ENCODE results near the gene PIGM. TPM values are rescaled to one million over a fixed set of nuclear protein-coding genes. Genes with fewer than 3 reads are reported as not detected.

The PIGM gene
- total RNA-seq, 2 donors from 2014 or later, result 4.6 to 5.2 TPM

DNA sequence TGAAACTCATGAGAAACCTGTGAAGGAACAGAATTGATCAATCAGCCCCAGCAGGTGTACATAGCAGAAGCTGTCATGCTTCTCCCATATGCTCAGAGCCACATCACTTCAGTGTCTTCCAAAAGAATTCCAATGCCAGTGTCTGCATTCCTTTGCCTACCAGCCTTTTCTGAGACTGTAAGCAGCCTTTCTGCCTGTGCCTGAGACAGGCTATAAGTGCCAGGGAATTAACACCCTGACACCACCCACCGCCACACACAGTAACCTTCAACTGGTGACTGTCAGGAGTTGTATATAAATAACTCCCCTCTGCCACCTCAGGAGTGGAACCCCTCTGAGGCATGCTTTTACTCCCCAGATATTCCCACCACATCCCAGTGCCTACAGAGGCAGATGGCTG is 39.6 kb downstream of the PIGM start:
- H3K4me1 ChIP-seq (ENCODE audit: control insufficient read depth, insufficient read depth, low read length), result no peaks in the 10 kb centered on the region
- H3K27ac Mint-ChIP-seq, result no peak overlapping the region
- no peaks in the 10 kb centered on the region for H3K27me3 ChIP-seq (ENCODE audit: control insufficient read depth, insufficient read depth, low read length, poor library complexity, severe bottlenecking)
- H3K27ac ChIP-seq (ENCODE audit: low read depth, low read length), result no peak overlapping the region
- WGBS, 2 experiments (ENCODE audit: insufficient coverage in 1 of 2, insufficient read length in 1 of 2), result 80 to 88% methylated on average over 1 of the region's 1 CpG
- DNase-seq, result peak; percentile 61
- H3K9ac ChIP-seq (ENCODE audit: extremely low read depth, low read length, poor library complexity, severe bottlenecking), result no peak overlapping the region
- no peak overlapping the region for H3K4me3 Mint-ChIP-seq
- H3K4me1 Mint-ChIP-seq, result peaks cover 3% of the 10 kb centered on the region
- TF ChIP-seq, protein P1, sequence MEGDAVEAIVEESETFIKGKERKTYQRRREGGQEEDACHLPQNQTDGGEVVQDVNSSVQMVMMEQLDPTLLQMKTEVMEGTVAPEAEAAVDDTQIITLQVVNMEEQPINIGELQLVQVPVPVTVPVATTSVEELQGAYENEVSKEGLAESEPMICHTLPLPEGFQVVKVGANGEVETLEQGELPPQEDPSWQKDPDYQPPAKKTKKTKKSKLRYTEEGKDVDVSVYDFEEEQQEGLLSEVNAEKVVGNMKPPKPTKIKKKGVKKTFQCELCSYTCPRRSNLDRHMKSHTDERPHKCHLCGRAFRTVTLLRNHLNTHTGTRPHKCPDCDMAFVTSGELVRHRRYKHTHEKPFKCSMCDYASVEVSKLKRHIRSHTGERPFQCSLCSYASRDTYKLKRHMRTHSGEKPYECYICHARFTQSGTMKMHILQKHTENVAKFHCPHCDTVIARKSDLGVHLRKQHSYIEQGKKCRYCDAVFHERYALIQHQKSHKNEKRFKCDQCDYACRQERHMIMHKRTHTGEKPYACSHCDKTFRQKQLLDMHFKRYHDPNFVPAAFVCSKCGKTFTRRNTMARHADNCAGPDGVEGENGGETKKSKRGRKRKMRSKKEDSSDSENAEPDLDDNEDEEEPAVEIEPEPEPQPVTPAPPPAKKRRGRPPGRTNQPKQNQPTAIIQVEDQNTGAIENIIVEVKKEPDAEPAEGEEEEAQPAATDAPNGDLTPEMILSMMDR (conservative IDR thresholded peaks at IDR 0.05), result no peak
- H3K27me3 Mint-ChIP-seq (ENCODE audit: insufficient read depth), result peaks cover 4% of the 10 kb centered on the region
- no peaks in the 10 kb centered on the region for H3K9me3 Mint-ChIP-seq
- H3K36me3 ChIP-seq (ENCODE audit: control insufficient read depth, insufficient read depth, low read length), result no peaks in the 10 kb centered on the region
- no peak overlapping the region for H3K4me3 ChIP-seq (ENCODE audit: low read length)
- no peaks in the 10 kb centered on the region for H3K36me3 Mint-ChIP-seq (ENCODE audit: low read depth)
- no peaks in the 10 kb centered on the region for H3K9me3 ChIP-seq (ENCODE audit: control insufficient read depth, low read length)

DNA sequence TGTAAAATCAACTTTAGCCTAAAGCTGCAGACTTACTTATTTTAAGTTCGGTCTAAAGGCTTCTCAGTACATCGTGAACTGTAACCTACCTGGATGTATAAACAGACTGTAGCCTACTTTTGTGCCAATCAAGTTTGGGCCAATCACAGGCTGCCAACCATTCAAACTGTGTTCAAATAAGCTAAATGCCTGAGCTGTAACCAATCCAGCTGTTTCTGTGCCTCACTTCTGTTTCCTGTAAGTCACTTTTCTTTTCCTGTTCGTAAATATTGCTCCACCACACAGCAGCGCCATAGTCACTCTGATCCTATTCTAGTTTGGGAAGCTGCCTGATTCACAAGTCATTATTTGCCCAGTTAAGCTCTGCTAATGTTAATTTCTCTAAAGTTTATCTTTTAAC is 40.3 kb downstream of the PIGM start:
- Mint-ChIP-seq H3K27ac (no peak overlapping the region), H3K4me3 (no peak overlapping the region), H3K27me3 (ENCODE audit: insufficient read depth) (peaks cover 2% of the 10 kb centered on the region), H3K4me1 (peaks cover 5% of the 10 kb centered on the region), H3K36me3 (ENCODE audit: low read depth) (no peaks in the 10 kb centered on the region), H3K9me3 (no peaks in the 10 kb centered on the region)
- peak; percentile 34 for DNase-seq
- Histone ChIP-seq H3K4me1 (ENCODE audit: control insufficient read depth, insufficient read depth, low read length) (no peaks in the 10 kb centered on the region), H3K27me3 (ENCODE audit: control insufficient read depth, insufficient read depth, low read length, poor library complexity, severe bottlenecking) (no peaks in the 10 kb centered on the region), H3K36me3 (ENCODE audit: control insufficient read depth, insufficient read depth, low read length) (no peaks in the 10 kb centered on the region), H3K4me3 (ENCODE audit: low read length) (no peak overlapping the region), H3K9ac (ENCODE audit: extremely low read depth, low read length, poor library complexity, severe bottlenecking) (no peak overlapping the region), H3K9me3 (ENCODE audit: control insufficient read depth, low read length) (no peaks in the 10 kb centered on the region), H3K27ac (ENCODE audit: low read depth, low read length) (no peak overlapping the region)
- 89 to 92% methylated on average over 4 of the region's 4 CpGs for WGBS, 2 experiments (ENCODE audit: insufficient coverage in 1 of 2, insufficient read length in 1 of 2)
- TF ChIP-seq, protein P1 (conservative IDR thresholded peaks at IDR 0.05), result no peak

GRCh38 chr1:159990005-159990404 is 41.8 kb downstream of the PIGM start:
- Histone ChIP-seq H3K27me3 (ENCODE audit: control insufficient read depth, insufficient read depth, low read length, poor library complexity, severe bottlenecking) (no peaks in the 10 kb centered on the region), H3K36me3 (ENCODE audit: control insufficient read depth, insufficient read depth, low read length) (no peaks in the 10 kb centered on the region), H3K27ac (ENCODE audit: low read depth, low read length) (no peak overlapping the region), H3K9ac (ENCODE audit: extremely low read depth, low read length, poor library complexity, severe bottlenecking) (no peak overlapping the region), H3K4me1 (ENCODE audit: control insufficient read depth, insufficient read depth, low read length) (no peaks in the 10 kb centered on the region), H3K9me3 (ENCODE audit: control insufficient read depth, low read length) (no peaks in the 10 kb centered on the region), H3K4me3 (ENCODE audit: low read length) (no peak overlapping the region)
- Mint-ChIP-seq H3K27ac (no peak overlapping the region), H3K27me3 (ENCODE audit: insufficient read depth) (peaks cover 4% of the 10 kb centered on the region), H3K9me3 (no peaks in the 10 kb centered on the region), H3K4me3 (no peak overlapping the region), H3K4me1 (peaks cover 5% of the 10 kb centered on the region), H3K36me3 (ENCODE audit: low read depth) (no peaks in the 10 kb centered on the region)
- 91 to 100% methylated on average over 3 to 5 of the region's 5 CpGs for WGBS, 2 experiments (ENCODE audit: insufficient coverage in 1 of 2, insufficient read length in 1 of 2)
- DNase-seq, result no peak
- TF ChIP-seq, protein P1 (conservative IDR thresholded peaks at IDR 0.05), result no peak

All from endodermal cell (in vitro differentiated cells).